Colonic mucosa (tissue), 4 donors: ENCODE measurements around the gene UBA7. TPM values are rescaled to one million over a fixed set of nuclear protein-coding genes. Genes with fewer than 3 reads are reported as not detected.
A peak's percentile ranks its signal among the peaks of the same experiment; 100 is the strongest.

Experiments used
- DNase-seq: peaks from one replicate; pipeline ENCODE4 v3.0.0-alpha.2; 2020
- H3K27ac ChIP-seq: fragments of 200-600 bp; one replicate; pipeline ENCODE4 v1.8.0; 2021
- H3K27me3 ChIP-seq: fragments of 200-600 bp; one replicate; pipeline ENCODE4 v1.8.0; 2021
- H3K36me3 ChIP-seq: fragments of 200-600 bp; one replicate; pipeline ENCODE4 v1.8.0; 2021
- H3K4me1 ChIP-seq: fragments of 200-600 bp; one replicate; pipeline ENCODE4 v1.8.0; 2021; ENCODE audit warnings: mild to moderate bottlenecking
- H3K4me3 ChIP-seq: fragments of 200-600 bp; one replicate; pipeline ENCODE4 v1.8.0; 2021
- H3K9ac ChIP-seq, 2 donors: one replicate each; pipeline ENCODE4 v1.7.0; 2013; ENCODE audit warnings: control low read depth in 2 of 2, low read depth in 2 of 2, low read length in 2 of 2
- H3K9me3 ChIP-seq: fragments of 200-600 bp; one replicate; pipeline ENCODE4 v1.8.0; 2021
- intact Hi-C: fragments of 100-400 bp; cut with DNase I; formaldehyde crosslinking; loops from one replicate; pipeline ENCODE4 v1.14.1; 2022
- total RNA-seq, 2 donors: library from RNA; stranded (reverse); fragmentation: NEBNext Ultra II Directional in 1 of 2; extraction: Animal tissue kit (Norgen Biotek cat#: 25700) in 1 of 2; gene quantifications; one replicate each; pipeline ENCODE4 v1.2.1, GENCODE V29; 2021
- TF ChIP-seq, protein P1 (sequence below): fragments of 200-600 bp; IDR thresholded peaks from one replicate; pipeline ENCODE4 v1.8.0; 2022; ENCODE audit warnings: antibody characterized with exemption, mild to moderate bottlenecking
- donor health status: healthy.
- donor health status: DM: no; HTN: no; CAD: no.
- donor health status: DM: no; HTN: no; CAD: no.

UBA7 gene
- total RNA-seq, 2 donors from 2014 or later: 67.4 to 88.3 TPM

DNA sequence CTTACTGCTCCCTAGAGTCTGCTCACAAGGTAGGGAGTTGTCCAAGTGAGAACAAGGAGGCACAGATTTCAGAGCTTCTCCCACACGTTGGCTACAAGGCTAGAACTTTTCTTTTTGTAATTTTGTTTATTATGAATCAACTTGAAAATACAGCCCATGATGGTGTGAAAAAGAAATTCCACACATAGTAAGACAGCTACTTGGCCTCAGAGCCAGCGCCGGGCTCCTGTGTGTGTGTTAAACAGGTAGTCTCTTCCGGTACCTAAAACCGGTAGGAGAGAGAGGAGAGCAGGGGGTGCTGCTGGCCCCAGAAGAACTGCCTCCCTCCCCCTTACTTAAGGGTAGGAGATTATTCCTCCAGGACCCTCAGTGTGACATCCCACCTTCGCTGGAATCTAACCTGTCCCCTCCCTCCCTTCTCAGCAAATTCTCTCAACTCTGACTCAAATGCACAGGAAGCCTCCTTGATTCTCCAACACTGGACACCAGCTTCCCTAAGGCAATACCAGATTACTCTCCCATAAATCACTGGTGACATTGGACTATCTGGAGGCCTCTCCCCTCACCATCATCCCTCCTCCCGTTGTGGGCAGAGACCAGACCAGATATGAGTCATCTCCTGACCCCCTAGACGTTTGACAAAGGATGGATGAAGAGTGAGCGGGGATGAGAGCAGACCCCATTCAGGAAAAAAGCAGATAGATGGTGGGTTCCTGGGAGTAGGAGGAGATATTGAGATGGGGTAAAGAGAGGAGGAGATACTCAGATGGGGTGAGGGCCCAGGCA, 22.9 kb downstream of the UBA7 start:
- Histone ChIP-seq H3K27me3 (no peaks in the 10 kb centered on the region), H3K9ac (no peak overlapping the region), H3K4me3 (no peak overlapping the region), H3K36me3 (no peaks in the 10 kb centered on the region), H3K4me1 (no peaks in the 10 kb centered on the region), H3K27ac (no peak overlapping the region), H3K9me3 (no peaks in the 10 kb centered on the region)
- no peak for DNase-seq
- TF ChIP-seq, protein P1, sequence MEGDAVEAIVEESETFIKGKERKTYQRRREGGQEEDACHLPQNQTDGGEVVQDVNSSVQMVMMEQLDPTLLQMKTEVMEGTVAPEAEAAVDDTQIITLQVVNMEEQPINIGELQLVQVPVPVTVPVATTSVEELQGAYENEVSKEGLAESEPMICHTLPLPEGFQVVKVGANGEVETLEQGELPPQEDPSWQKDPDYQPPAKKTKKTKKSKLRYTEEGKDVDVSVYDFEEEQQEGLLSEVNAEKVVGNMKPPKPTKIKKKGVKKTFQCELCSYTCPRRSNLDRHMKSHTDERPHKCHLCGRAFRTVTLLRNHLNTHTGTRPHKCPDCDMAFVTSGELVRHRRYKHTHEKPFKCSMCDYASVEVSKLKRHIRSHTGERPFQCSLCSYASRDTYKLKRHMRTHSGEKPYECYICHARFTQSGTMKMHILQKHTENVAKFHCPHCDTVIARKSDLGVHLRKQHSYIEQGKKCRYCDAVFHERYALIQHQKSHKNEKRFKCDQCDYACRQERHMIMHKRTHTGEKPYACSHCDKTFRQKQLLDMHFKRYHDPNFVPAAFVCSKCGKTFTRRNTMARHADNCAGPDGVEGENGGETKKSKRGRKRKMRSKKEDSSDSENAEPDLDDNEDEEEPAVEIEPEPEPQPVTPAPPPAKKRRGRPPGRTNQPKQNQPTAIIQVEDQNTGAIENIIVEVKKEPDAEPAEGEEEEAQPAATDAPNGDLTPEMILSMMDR: no peak
- intact Hi-C loops: no loop called here

DNA sequence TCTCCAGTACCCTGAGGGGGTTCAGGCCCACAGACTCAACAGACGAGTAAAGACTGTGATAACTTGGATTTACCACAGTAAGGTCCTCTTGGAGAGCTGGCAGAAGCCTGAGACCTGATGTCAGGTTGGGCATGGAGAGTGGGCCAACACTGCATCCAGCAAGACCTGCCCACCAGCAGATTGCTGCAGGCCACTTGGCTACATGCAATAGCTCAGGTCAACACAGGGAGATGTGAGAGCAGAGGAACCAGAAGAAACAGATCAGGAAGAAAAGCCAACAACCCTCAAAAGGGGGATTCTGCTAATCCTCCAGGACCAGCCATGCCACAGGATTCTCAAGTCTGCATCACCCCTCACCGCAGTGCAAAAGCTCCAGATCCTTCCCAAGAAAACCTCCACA, 25.7 kb downstream of the UBA7 start:
- intact Hi-C loops: no loop called here
- Histone ChIP-seq H3K9me3 (no peaks in the 10 kb centered on the region), H3K27ac (no peak overlapping the region), H3K4me1 (no peaks in the 10 kb centered on the region), H3K27me3 (no peaks in the 10 kb centered on the region), H3K4me3 (no peak overlapping the region), H3K36me3 (no peaks in the 10 kb centered on the region), H3K9ac (no peak overlapping the region)
- DNase-seq: no peak
- TF ChIP-seq, protein P1: no peak

DNA sequence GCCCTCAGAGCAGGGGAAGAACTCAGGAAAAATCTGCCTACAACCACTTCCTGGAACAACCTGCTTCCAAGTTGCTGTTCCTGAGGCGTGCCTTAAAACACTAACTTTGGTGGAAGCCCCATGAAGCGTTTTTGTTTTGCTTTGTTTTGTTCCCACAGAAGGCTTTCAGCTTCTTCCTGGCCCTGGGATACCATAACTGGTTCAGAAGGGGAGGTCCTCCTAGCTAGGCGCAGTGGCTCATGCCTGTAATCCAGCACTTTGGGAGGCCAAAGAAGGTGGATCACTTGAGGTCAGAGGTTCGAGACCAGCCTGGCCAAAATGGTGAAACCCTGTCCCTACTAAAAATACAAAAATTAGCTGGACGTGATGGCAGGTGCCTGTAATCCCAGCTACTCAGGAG, 26.2 kb downstream of the UBA7 start:
- Histone ChIP-seq H3K9me3 (no peaks in the 10 kb centered on the region), H3K9ac (no peak overlapping the region), H3K27me3 (no peaks in the 10 kb centered on the region), H3K36me3 (no peaks in the 10 kb centered on the region), H3K4me1 (no peaks in the 10 kb centered on the region), H3K27ac (no peak overlapping the region), H3K4me3 (no peak overlapping the region)
- intact Hi-C loops: no loop called here
- TF ChIP-seq, protein P1: no peak
- DNase-seq: no peak

DNA sequence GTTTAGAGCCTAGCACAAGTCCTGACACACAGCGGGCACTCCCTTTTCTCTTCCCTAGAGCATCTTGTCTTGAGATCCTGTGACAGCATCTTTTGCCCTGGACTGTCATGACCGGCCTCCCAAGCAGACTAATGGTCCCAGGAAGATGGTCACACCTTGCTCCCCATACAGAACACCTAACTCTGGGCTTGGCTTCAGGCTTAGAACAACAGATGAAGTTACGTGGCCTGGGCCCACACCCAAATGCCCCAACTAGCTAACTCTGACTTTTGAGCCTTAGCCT, 26.6 kb downstream of the UBA7 start:
- intact Hi-C loops: no loop called here
- Histone ChIP-seq H3K36me3 (no peaks in the 10 kb centered on the region), H3K27me3 (no peaks in the 10 kb centered on the region), H3K9me3 (no peaks in the 10 kb centered on the region), H3K27ac (peak overlapping the region; percentile 91), H3K9ac (peak overlapping the region; percentile 85 to 89), H3K4me3 (no peak overlapping the region), H3K4me1 (no peaks in the 10 kb centered on the region)
- peak; percentile 41 for DNase-seq
- TF ChIP-seq, protein P1: no peak

DNA sequence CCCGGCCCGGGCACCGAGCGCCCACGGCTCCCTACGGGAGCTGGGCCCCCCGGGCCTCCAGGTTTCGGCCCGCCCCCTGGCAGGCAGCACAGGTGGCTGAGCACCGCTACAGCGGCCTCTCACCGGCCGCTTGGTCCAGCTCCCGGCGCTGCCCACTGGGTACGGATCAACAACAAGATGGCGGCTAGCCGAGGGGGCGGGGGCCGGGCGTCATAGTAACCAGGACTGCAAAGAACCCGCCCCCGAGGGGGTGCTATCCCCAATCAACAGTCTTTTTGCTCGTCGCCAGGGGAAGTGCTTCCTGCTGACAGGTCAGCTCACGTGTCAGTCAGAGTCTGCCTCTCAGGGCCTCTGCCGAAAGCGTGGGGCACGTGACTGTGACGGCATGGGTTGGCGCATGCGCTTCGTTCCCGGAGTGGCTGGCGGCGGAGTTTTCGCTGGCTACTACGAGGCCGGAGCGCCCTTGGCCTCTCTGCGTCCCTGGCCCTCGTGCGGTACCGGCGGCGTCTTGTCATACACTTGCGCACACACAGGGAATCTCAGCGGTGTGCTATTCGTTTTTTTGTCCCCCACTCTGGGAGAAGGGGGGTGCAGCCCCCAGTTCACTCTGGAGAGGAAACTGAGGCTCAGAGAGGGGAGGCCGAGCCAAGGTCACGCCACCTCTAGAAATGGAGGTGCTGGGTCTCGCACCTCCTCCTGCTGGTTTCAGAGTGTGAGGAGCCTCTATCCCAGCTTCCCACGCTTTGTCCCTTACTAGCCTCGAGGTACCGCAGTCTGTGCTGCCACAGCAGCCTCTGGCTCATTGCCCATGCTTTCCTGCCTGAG, 27.2 kb downstream of the UBA7 start, which contains the start of gene IP6K1:
Gene IP6K1 (minus strand): TSS at position 186 of the 825 bp plus-strand sequence. CDS start 38,502 bp downstream, outside the sequence.
- peak; percentile 100 for DNase-seq
- TF ChIP-seq, protein P1: no peak
- H3K4me1 ChIP-seq: no peaks in the 10 kb centered on the region
- peak within 1 kb of the TSS; percentile 81 for H3K4me3 ChIP-seq
- H3K36me3 ChIP-seq: no peaks in the 10 kb centered on the region
- H3K27ac ChIP-seq: peak within 1 kb of the TSS; percentile 91
- no peaks in the 10 kb centered on the region for H3K27me3 ChIP-seq
- H3K9me3 ChIP-seq: no peaks in the 10 kb centered on the region
- intact Hi-C loops: no loop called here
- peak within 1 kb of the TSS; percentile 85 to 89 for H3K9ac ChIP-seq
